Measurements from ENCODE around the gene ELOVL6.
"Not testable (repeated sequence)": the region's sequence is repeated elsewhere in the genome, so short reads cannot be mapped to it uniquely, and the experiment has no call there.

ELOVL6 gene

DNA sequence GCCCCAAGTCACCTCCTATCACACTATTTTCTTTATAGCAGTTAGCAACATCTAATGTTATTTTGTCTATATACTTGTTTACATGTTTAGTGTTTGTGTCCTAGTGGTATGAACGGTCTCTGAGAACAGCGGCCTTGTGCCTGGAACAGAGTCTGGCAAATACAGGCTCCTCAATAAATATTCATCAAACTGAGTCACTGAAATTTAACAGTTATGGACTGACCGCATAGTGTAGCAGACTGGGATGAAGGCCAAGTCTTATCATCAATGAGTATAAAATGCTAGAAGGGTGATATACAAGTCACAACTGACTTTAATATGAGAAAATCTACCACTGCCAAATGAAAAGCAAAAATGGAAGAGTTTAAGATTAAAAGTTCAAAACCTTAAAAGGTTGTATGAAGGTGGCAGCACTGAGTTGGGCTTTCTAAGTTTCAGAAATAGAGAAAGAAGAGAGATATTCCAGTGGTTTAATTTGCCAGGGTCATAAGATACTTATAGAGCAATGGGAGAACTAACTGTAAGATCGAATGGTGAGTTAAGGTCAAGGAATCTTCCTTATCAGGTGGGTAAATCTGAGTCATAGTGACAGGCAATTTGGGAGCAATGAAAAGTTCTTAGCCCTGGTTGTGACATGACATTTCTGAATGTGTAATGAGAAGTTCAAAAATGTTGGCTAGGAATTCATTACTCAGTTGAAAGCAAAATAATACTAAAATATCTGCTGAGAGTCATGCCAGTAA is 34.9 kb downstream of the ELOVL6 start:
- no peak for DNase-seq (ENCODE audit: low read depth)
- no peak overlapping the region for H3K4me3 ChIP-seq (ENCODE audit: low read depth, low read length)
- no peak for TF ChIP-seq CTCF (IDR thresholded peaks at IDR 0.05; ENCODE audit: control insufficient read depth, extremely low read depth, insufficient read depth)

- no peak for DNase-seq (ENCODE audit: low read depth)
- TF ChIP-seq CTCF (IDR thresholded peaks at IDR 0.05; ENCODE audit: control insufficient read depth, extremely low read depth, insufficient read depth) = no peak
- H3K4me3 ChIP-seq (ENCODE audit: low read depth, low read length) = no peak overlapping the region
Measured at GRCh38 chr4:110160618-110161017, 37.8 kb downstream of the ELOVL6 start.

DNA sequence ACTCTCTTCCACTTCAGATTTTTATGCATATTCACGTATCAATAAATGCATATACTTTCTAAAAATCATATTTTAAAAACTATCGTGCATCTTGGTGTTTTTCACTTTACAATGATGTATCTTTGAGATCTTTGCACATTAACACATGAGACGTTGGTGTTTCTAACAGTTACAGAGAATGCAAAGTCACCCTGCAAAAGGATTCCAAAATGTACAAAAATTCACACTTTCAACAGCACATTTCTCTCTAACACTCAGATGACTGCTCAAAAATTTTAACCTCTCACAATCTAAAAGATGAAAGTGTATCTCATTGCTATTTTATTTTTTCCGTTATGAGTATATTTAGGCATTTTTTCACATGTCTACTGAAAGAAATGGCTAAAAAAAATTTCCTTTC is 38.9 kb downstream of the ELOVL6 start:
- no peak for TF ChIP-seq CTCF (IDR thresholded peaks at IDR 0.05; ENCODE audit: control insufficient read depth, extremely low read depth, insufficient read depth)
- no peak for DNase-seq (ENCODE audit: low read depth)
- H3K4me3 ChIP-seq (ENCODE audit: low read depth, low read length) = no peak overlapping the region

DNA sequence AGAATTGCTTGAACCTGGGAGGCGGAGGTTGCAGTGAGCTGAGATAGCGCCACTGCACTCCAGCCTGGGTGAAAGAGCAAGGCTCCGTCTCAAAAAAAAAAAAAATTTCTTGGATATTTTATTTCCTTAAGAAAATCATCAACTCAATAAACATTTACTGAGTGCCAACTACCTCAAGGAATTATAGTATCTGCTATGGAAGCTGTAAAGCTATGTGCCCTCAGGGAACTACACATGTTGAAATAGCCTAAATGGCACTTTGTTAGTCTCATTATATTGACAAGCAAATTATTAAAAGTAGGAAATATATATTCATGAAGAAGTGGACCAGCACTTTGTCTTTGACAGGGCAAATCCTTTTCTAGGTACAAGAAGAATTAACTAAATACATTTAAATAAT is 40.8 kb downstream of the ELOVL6 start:
- TF ChIP-seq CTCF (IDR thresholded peaks at IDR 0.05; ENCODE audit: control insufficient read depth, extremely low read depth, insufficient read depth) = no peak
- DNase-seq (ENCODE audit: low read depth) = no peak
- no peak overlapping the region for H3K4me3 ChIP-seq (ENCODE audit: low read depth, low read length)

DNA sequence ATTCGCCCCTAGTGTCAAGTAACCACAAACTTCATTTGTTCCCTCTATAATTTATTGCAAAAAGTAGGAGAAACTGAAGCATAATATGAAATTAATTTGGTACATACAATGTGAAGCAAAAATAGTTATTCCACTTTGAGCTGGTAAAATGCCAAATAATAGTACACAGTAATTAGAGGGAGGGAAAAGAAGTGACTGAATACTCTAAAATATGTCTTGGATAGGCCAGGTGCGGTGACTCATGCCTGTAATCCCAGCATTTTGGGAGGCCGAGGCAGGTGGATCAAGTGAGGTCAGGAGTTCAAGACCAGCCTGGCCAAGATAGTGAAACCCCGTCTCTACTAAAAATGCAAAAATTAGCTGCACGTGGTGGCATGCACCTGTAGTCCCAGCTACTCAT is 41.2 kb downstream of the ELOVL6 start:
- not testable (repeated sequence) for DNase-seq (ENCODE audit: low read depth); H3K4me3 ChIP-seq (ENCODE audit: low read depth, low read length)

DNA sequence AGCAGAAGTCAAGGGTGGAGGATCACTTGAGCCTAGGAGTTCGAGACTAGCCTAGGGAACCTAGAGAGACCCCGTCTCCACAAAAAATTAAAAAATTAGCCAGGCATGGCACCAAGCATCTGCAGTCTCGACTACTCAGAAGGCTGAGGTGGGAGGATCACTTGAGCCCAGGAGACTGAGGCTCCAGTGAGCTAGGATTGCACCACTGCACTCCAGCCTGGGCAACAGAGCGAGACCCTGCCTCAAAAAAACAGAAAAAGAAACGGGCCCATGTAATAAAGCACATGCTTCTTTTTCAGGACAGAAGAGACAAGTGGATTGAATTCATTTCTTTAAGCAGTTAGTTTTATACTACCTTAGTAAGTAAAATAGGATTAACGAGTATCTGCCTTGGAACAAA is 42.0 kb downstream of the ELOVL6 start:
- no peak for TF ChIP-seq CTCF (IDR thresholded peaks at IDR 0.05; ENCODE audit: control insufficient read depth, extremely low read depth, insufficient read depth)
- DNase-seq (ENCODE audit: low read depth) = no peak
- no peak overlapping the region for H3K4me3 ChIP-seq (ENCODE audit: low read depth, low read length)

- no peak for DNase-seq (ENCODE audit: low read depth)
- H3K4me3 ChIP-seq (ENCODE audit: low read depth, low read length) = no peak overlapping the region
- no peak for TF ChIP-seq CTCF (IDR thresholded peaks at IDR 0.05; ENCODE audit: control insufficient read depth, extremely low read depth, insufficient read depth)
Measured at GRCh38 chr4:110155654-110156053, 42.8 kb downstream of the ELOVL6 start.

Data from LNCaP clone FGC (cell line).